Superior temporal gyrus (tissue), 1 donor: ENCODE results near the gene GTF2A1.
"Not testable (repeated sequence)": the region's sequence is repeated elsewhere in the genome, so short reads cannot be mapped to it uniquely, and the experiment has no call there.

Experiments used
- DNase-seq: peaks from one replicate; pipeline ENCODE4 v3.0.0-alpha.2; 2016; ENCODE audit errors: extremely low spot score

Gene GTF2A1

DNA sequence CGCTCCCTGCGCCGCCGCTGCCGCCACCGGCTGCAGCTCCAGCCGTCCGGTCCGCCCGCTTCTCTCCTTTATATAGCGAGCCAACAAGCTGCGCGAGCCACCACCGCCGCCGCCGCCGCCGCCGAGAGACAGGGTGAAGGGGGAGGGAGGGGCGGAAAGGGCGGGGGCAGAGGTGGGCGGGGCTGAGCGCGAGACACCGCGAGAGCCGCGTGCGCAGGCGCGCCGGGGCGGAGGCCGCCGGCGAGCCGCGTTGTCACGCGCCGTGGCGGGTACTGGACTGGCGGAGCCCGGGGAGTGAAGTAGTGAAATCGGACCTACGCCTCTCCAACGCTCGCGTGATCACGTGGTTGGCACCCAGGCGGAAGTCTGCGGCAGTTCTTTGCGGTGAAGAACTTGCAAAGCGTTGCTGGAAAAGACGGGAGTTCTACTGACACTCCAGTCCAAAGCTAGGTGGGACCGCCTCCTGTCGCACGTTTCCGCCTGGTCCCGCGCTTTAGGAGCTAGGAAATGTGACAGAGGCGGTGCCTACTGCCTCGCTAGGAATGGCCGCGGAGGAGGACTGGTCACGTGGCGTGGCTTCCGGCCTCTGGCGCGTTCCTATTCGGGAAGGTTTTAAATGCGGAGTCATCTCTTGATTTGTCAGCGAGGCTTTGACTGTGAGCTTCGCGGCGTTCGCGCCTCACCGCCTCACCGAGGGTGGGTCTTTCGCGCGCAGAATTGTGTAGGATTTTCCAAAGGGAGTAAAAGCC, at the start of gene GTF2A1:
Gene GTF2A1 (minus strand): TSS at position 130 of the 749 bp plus-strand sequence. CDS start 441 bp downstream, outside the sequence.
- DNase-seq: peak; percentile 98

DNA sequence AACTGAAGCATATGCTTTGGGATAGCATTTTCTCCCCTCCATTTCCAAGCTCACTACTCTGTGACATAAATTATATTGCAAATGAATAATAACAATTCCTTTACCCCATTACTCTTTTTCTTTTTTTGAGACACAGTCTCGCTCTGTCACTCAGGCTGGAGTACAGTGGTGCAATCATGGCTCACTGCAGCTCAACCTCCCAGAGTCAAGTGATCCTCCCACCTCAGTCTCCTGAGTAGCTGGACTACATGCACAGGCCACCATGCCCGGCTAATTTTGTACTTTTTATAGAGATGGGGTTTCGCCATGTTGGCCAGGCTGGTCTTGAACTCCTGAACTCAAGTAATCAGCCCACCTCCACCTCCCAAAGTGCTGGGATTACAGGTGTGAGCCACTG, 49.2 kb upstream of the GTF2A1 start:
- no peak for DNase-seq

DNA sequence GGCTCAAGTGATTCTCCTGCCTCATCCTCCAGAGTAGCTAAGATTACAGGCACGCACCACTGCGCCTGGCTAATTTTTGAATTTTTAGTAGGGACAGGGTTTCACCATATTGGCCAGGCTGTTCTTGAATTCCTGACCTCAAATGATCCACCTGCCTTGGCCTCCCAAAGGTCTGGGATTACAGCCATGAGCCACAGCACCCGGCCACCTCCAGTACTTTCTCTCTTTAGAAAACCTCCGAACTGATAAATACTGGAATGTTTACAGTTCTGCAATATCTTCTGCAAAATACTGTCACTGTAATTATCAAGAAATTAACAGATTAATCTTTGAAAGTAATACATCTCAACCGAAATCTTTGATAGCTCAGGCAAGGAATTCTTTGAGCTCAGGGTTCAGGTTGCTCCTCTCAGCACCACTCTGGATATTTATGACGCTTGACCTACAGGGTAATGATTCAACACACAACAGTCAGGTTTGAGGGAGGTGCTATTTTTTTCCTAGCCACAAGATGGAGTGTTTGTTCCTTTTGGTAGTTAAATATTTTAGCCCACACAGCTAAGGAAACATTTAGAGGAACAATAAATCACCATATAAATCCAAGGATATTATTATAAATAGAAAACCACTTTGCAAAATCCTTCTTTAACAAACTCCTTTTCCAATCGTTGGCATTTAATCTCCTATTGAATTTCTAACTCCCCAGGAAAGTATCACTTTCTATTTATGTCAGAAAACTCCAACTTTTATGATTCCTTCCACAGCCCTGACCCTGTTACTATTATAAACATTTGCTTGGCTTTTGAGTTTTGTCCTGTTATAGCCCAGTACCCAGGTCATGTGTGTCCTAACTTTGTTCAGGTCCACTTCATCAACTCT, 48.6 kb upstream of the GTF2A1 start:
- DNase-seq: peak; percentile 91

DNA sequence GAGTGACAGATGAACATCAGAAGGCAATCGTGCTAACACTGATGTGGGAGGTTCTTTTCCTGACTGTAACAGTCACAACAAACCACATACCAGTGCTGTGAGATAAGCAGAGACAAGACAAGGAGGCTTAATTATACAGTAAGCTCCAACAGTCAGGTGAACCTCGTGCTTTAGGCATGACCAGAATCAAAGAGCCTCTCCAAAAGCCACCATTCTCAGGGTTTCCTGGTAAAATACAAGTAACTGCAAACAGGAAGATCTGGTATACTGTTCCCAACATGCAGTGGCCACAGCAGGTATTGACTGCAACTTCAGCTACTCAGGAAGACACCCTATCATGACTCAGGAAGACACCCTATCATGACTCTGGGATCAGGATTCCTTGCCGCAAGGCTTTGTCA, 47.3 kb upstream of the GTF2A1 start:
- DNase-seq: no peak

DNA sequence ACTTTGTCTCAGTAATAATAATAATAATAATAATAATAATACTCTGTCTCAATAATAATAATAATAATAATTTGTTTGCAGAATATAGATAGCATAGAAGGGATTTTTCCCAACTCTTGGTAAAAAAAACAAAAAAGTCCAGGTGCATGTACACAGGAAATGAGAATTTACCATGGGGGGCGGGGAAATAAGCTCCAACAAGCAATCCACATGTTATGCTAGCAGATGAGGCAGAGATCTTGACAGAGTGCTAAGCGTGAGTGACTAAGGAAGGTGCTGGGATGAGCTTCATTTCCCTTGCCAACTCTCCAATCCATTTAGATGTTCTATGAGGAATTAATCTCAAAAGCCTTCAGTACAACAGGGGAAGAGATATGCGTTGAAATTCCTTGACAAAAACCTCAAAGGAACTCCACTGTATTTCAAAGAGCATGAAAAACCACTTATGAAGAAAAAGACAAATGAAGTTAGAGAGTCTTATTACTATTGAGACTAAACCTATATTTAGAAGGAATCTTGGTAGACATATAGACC, 44.9 kb upstream of the GTF2A1 start:
- no peak for DNase-seq

DNA sequence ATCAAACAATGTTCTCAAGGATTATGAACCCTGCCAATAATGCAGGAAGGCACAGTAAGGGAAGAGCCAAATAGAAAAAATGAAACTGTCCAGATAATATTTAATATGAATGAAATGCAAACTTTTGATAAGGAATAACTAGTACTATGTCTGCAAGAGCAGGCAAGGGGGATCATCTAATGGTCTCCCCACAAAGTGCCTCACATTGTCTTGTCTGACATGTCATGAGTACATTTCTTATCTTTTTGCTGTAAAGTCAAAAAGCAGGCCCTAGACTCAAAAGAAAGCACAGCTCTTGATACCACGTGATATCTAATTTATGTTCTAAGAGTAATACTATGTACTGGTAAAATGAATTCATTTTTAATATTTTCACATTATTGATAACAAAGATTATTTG, 43.9 kb upstream of the GTF2A1 start:
- DNase-seq: no peak

DNA sequence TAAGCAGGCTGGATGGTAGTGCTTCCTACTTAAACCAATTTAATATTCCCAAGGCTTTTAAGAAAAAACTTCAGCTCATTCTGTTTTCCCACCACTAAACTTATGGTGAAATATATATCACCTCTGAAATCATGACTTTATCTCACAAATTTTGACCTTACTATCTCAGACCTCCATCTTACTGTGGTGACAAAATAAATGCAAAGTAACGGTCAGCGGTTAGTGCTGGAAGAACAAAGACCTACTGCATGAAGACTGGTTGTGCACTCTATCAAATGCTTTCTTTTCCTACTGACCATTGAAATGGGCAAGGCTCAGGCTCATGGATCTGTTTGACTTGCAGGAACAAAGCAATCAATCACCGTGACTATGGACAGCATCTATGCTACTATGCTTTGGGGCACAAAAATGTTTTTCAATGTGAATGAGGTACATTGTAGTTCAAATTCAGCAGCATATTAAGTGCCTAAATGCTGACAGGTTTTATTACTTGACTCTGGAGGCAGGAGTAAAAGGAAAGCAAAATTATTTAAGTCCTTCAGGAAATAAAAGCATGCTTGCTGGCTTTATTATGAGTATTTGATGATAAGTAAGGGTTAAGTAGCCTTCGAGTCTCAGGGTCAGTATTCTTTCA, 43.1 kb upstream of the GTF2A1 start:
- no peak for DNase-seq

DNA sequence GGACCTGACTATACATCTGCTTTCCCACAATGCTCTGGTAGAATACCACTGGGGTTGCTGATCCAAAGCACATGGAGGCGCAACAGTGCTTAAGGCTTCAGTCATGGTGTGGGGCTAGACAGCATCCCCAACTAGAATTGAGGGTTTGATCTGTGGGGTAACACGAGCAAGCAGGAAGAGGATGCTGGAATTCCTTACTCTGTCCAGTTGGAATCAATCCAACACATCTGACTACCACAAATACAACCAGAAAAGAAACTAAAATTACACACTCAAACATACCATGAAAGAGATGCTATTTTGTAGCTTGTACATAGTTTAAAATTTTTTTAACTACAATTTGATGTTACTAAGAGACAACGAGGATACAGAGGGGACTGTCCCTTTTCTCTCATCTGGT, 40.4 kb upstream of the GTF2A1 start:
- no peak for DNase-seq

DNA sequence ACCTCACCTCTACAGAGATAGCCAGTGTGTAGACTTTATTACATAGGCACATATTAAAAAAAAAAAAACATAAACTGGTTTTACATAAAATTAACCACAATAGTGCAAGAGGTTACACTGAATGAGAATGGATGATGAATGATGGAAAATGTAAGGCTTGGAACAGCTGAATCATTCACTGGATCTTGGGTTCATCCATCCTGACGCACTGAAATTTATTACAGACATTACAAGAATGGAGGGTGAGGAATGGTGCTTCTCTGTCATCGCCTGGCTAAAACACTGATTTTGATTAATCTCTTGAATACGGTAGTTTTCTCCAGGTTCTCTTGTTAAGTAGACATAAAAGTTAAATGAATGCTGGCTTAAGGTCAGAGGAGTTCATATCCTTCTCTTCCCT, 40.0 kb upstream of the GTF2A1 start:
- DNase-seq: no peak

DNA sequence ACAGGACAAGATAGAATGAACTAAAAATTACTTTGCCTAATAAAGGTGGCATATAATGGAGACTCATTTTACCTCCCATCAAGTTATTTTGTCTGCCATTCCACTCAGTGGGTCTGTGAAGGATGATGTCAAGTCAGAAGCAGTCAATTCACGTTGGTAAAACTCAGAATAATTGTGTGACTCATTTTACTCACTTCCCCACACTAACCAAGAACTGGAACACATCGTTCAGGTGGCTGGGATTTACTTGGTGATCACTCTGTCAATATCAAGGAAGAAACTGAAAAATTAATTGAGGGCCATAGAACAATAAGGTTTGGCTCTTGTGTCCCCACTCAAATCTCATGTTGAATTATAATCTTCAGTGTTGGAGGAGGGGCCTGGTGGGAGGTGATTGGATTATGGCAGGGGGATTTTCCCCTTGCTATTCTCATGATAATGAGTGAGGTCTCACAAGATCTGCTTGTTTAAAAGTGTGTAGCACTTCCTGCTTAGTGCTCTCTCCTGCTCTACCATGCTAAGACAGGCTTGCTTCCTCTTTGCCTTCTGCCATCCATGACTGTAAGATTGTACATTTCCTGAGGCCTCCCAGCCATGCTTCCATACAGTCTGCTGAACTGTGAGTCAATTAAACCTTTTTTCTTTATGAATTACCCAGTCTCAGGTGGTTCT, 35.7 kb upstream of the GTF2A1 start:
- no peak for DNase-seq

DNA sequence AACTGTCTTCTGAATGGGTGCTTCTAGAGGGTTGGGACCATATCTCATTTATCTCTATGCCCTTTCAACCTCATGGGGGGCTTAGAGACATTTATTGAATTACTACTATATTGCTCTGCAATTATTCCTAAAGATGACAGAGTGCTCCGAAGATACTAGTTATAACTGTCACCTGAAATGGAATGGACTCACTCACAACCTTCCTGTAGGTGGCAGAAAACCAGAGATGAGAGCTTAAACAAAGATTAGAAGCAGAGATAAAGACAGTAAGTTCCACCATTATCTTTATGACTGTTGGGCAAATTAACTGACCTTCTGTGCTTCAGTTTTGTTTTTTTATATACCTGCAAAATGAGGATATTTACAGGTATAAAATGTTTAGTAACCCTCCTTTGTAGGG, 31.5 kb upstream of the GTF2A1 start:
- DNase-seq: no peak

DNA sequence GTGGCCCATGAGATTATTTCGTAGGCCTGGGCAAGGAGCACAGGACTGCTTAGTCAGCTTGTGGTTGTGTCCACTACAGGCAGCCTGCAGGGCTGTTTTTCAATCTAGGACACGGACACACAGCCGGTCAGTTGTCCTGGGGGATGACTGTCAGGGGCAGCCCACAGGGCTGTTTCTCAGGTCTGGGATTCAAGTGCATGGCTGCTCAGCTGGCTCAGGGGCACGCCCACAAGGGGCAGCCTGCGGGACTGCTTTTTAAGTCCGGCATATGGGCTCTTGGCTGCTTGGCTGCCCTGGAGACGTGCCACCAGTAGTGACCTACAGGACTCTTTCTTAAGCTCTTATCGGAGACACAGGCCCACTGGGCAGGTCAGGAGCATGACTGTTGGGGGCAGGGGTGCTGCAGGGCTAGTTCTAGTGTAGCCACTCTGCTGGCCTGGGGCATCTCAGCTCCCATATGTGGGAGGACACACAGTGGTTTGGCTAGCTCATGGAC, 26.6 kb upstream of the GTF2A1 start:
- no peak for DNase-seq

DNA sequence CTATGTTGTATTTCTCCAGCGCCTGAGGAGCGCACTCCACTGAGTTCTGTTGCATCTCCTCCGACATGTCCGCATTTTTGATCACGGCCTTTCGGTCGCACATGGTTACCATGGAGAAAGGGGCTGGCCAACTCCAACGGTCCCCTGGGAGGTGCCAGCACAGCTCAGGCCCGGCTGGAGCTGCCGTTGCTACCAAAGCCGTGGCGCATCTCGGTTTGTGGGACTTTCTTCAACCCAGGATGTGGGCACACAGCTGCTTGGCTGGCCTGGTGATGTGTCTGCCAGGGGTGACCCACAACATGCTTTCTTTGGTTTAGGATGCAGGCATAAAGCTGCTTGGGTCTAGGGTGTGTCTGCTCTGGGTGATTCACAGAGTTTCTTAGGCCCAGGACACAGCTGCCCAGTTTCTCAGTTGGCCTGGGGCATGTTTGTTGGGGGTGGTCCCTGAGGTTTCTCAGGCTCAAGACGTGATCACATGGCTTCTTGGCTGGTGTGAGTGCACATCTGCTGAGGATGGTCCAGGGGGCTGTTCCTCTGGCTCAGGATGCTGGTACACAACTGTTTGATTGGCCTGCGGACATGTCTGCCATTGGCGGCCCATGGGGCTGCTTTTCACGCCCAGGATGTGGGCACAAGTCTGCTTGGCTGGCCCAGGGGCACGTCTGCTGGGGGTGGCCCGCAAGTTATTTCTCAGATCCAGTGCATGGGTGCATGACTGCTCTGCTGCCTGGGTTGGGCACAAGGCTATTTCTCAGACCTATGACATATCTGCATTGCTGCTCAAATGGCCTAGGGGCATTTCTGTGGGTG, 25.9 kb upstream of the GTF2A1 start:
- no peak for DNase-seq

DNA sequence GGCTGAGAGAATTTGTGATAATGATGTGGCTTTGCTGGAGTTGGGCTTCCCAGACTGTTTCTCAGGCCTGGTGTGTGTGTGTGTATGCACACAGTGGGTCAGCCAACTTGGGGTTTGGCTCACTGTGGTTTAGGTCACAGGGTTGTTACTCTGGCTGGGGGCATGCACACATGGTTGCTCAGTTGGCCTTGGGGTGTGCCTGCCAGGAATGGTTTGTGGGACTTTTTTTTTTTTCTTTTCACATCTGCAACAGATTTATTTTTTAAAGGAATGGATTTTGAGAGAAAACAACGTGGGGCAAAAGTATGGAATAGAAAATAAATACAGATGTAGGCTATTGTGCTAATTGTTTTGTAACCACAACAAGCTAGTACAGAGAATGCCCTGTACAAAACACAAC, 25.0 kb upstream of the GTF2A1 start:
- DNase-seq: no peak

DNA sequence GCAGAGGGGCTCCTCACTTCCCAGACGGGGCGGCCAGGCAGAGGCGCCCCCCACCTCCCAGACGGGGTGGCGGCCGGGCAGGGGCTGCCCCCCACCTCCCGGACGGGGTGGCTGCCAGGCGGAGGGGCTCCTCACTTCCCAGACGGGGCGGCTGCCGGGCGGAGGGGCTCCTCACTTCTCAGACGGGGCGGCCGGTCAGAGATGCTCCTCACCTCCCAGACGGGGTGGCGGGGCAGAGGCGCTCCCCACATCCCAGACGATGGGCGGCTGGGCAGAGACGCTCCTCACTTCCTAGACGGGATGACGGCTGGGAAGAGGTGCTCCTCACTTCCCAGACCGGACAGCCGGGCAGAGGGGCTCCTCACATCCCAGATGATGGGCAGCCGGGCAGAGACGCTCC, 23.7 kb upstream of the GTF2A1 start:
- not testable (repeated sequence) for DNase-seq

DNA sequence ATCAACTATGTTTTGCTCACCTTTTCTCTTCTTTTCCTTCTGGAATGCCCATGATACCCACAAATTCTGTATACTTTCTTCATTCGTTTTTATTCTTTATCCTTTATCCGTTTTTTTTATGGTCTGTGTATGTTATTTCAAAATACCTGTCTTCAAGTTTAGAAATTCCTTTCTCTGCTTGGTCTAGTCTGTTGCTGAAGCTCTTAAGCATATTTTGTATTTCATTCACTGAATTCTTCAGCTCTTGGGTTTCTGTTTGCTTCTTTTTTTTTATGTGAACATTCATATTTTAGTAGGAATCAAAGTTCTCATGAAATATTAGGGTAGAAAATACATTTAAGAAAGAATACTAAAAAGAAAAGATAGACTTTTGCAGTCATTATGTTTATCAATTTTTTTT, 22.7 kb upstream of the GTF2A1 start:
- DNase-seq: no peak

DNA sequence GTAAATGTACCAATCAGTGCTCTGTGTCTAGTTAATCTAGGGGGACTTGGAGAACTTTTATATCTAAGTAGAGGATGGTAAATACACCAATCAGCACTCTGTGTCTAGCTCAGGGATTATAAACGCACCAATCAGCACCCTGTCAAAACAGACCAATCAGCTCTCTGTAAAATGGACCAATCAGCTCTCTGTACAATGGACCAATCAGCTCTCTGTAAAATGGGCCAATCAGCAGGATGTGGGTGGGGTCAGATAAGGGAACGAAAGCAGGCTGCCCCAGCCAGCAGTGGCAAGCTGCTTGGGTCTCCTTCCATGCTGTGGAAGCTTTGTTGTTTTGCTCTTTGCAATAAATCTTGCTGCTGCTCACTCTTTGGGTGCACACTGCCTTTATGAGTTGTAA, 16.1 kb upstream of the GTF2A1 start:
- DNase-seq: not testable (repeated sequence)

DNA sequence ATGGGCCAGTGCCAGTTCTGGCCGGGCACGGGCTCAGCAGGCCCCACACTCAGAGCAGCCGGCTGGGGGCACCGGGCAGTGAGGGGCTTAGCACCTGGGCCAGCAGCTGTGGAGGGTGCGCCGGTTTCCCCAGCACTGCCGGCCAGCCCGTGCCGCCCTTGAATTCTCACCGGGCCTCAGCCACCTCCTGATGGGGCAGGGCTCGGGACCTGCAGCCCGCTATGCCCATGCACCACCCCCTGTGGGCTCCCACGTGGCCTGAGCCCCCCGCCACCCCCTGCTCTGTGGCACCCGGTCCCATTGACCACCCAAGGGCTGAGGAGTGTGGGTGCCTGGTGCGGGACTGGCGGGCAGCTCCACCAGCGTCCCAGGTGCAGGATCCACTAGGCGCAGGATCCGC, 15.4 kb upstream of the GTF2A1 start:
- no peak for DNase-seq

DNA sequence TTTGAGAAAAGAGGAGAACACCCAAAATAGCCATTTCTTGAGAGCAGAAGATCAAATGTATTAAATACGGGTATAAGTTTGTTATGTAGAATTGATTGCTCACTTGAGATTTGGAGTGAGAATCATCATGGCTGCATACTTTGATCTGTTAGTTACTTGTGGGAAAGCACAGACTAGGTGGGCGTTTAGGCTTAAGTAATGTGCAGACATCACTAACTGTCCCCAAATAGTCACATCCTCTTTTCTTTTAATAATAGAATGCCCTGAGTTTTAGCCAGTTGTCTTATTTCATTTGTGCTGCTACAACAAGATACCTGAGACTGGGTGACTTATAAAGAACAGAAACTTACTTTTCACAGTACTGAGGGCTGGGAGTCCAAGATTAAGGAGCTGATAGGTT, 14.3 kb upstream of the GTF2A1 start:
- no peak for DNase-seq

DNA sequence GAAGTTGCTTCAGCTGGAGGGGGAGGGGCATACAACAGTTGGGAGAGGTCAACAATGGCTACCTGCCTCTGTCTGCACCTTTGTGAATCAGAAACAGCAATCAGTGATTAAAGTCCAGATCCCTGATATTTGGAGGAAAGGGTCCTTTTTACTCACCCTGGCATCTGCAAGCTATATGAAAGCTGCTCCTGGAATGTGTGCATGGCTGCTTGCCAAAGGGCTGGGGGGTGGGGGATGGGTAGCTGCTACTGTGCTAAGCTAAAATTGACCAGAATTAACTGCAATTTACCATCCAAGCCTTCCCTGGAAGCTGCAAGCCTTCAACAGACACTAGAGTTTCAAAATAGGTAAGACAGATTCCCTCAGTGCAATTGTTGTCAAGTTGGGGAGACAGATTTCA, 13.5 kb upstream of the GTF2A1 start:
- no peak for DNase-seq

DNA sequence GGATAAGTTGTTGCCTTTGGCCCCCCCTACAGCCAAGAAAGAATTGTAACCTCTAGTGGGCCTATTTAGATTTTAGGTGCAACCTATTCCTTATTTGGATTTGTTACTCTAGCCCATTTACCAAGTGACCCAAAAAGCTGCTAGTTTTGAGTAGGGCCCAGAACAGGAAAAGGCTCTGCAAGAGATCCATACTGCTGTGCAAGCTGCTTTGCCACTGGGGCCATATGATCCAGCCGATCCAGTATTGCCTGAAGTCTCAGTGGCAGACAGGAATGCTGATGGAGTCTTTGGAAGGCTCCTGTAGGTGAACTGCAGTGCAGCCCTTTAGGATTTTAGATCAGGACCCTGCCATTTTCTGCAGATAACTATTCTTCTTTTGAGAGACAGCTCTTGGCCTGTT, 12.9 kb upstream of the GTF2A1 start:
- DNase-seq: no peak
